Mammary epithelial cell (primary cell): Measurements from ENCODE around the gene BANK1.

Experiments
- EZH2 ChIP-seq: IDR thresholded peaks from 2 replicates; pipeline ENCODE4 v1.6.1; 2012; ENCODE audit warnings: low read length, inconsistent platforms, borderline replicate concordance
- TF ChIP-seq, protein P1 (sequence below), 2 donors: IDR thresholded peaks in 1 of 2; conservative IDR thresholded peaks in 1 of 2; 2 replicates each; pipeline ENCODE4 v1.5.1; 2011 to 2012; ENCODE audit warnings: inconsistent platforms in 2 of 2, low read length in 2 of 2, mild to moderate bottlenecking in 2 of 2, control low read depth in 1 of 2, low read depth in 1 of 2; ENCODE audit not compliant: insufficient read depth in 1 of 2; ENCODE audit errors: extremely low read depth in 1 of 2

DNA sequence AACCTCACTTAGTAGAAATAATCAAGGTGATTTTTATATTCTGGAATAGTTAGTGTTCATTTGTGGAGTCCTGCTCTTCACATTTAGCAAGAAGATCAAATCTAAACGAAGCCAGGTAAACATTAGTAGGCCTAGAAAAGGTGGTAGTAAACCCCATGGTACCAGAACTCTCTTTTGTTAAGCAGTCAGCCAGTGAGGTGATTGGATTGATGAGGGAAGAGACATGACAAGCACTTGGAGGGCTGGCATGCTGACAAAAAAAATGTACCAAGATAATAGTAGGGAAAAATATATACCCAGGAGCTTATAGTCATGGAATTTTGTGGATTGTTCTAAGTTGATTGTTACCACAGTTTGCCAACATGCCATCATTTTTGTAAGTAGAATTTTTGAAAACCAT is 163.8 kb downstream of the BANK1 start:
- TF ChIP-seq, protein P1, sequence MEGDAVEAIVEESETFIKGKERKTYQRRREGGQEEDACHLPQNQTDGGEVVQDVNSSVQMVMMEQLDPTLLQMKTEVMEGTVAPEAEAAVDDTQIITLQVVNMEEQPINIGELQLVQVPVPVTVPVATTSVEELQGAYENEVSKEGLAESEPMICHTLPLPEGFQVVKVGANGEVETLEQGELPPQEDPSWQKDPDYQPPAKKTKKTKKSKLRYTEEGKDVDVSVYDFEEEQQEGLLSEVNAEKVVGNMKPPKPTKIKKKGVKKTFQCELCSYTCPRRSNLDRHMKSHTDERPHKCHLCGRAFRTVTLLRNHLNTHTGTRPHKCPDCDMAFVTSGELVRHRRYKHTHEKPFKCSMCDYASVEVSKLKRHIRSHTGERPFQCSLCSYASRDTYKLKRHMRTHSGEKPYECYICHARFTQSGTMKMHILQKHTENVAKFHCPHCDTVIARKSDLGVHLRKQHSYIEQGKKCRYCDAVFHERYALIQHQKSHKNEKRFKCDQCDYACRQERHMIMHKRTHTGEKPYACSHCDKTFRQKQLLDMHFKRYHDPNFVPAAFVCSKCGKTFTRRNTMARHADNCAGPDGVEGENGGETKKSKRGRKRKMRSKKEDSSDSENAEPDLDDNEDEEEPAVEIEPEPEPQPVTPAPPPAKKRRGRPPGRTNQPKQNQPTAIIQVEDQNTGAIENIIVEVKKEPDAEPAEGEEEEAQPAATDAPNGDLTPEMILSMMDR (conservative IDR thresholded peaks at IDR 0.05 in 1 of 2, IDR thresholded peaks at IDR 0.05 in 1 of 2; ENCODE audit: extremely low read depth in 1 of 2, insufficient read depth in 1 of 2, low read depth in 1 of 2, low read length in 2 of 2): no peak
- TF ChIP-seq EZH2: no peak
